Spleen (tissue), 7 donors: ENCODE data around the gene PRPF4.
"Not testable (repeated sequence)": the region's sequence is repeated elsewhere in the genome, so short reads cannot be mapped to it uniquely, and the experiment has no call there.

Experiments used
- POLR2AphosphoS5 ChIP-seq, 3 donors: sonication (generic); formaldehyde crosslinking; IDR thresholded peaks; one replicate each; pipeline ENCODE4 v1.5.1; 2017; ENCODE audit warnings: antibody characterized with exemption in 3 of 3
- TF ChIP-seq, protein P1 (sequence below), 11 experiments: fragments of 200-600 bp in 7 of 11; fragments of 450-650 bp in 4 of 11; sonication (generic) in 4 of 11; IDR thresholded peaks in 8 of 11; conservative IDR thresholded peaks in 3 of 11; 1 replicate in 7 of 11; 2 replicates in 4 of 11; pipeline versions ENCODE4 v1.4.0 to v1.8.0; 2016 to 2021; ENCODE audit warnings: antibody characterized with exemption in 11 of 11, inconsistent platforms in 4 of 11, mild to moderate bottlenecking in 1 of 11
- donor health status: DM: no; HTN: no; CAD: no; lungs with moderate emphysema.
- donor health status: DM: no; HTN: no; CAD: no.
- donor health status: DM: no; HTN: no; CAD: no.

DNA sequence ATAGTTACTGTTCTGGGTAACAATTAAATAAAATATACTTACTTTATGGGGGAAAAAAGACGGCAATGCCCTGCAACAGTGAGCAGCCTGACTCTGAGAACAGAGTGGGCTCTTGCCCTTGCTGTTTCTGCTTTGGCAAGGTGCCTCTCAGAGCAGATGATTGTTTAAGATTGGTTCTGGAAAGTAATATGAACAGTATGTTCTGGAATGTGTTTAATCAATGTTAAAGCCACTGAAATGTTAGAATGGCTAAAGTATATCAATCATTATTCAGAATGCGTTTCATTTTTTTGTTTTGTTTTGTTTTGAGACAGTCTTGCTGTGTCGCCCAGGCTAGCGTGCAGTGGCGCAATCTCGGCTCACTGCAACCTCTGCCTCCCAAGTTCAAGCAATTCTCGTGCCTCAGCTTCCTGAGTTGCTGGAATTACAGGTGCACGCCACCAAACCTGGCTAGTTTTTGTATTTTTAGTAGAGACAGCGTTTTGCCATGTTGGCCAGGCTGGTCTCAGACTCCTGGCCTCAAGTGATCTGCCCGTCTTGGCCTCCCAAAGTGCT, 39.7 kb upstream of the PRPF4 start:
- TF ChIP-seq, protein P1, sequence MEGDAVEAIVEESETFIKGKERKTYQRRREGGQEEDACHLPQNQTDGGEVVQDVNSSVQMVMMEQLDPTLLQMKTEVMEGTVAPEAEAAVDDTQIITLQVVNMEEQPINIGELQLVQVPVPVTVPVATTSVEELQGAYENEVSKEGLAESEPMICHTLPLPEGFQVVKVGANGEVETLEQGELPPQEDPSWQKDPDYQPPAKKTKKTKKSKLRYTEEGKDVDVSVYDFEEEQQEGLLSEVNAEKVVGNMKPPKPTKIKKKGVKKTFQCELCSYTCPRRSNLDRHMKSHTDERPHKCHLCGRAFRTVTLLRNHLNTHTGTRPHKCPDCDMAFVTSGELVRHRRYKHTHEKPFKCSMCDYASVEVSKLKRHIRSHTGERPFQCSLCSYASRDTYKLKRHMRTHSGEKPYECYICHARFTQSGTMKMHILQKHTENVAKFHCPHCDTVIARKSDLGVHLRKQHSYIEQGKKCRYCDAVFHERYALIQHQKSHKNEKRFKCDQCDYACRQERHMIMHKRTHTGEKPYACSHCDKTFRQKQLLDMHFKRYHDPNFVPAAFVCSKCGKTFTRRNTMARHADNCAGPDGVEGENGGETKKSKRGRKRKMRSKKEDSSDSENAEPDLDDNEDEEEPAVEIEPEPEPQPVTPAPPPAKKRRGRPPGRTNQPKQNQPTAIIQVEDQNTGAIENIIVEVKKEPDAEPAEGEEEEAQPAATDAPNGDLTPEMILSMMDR (IDR thresholded peaks at IDR 0.05 in 8 of 11, conservative IDR thresholded peaks at IDR 0.05 in 3 of 11), result not testable (repeated sequence)
- not testable (repeated sequence) for TF ChIP-seq POLR2AphosphoS5 (IDR thresholded peaks at IDR 0.05)
